SK-N-MC (cell line): ENCODE measurements around the gene CNR2.
"Not testable (repeated sequence)": the region's sequence is repeated elsewhere in the genome, so short reads cannot be mapped to it uniquely, and the experiment has no call there.

Experiments used
- DNase-seq: peaks from one replicate; pipeline ENCODE4 v3.0.0-alpha.2; 2011; ENCODE audit warnings: low read depth, low spot score
- H3K27ac ChIP-seq: fragments of 200-600 bp; sonication (generic); 2 replicates; pipeline ENCODE4 v1.5.1; 2016; ENCODE audit warnings: mixed run types
- H3K36me3 ChIP-seq: fragments of 200-600 bp; sonication (generic); 2 replicates; pipeline ENCODE4 v1.6.1; 2017; ENCODE audit warnings: antibody characterized with exemption, low read length, mixed read lengths; ENCODE audit not compliant: insufficient read depth
- H3K4me3 ChIP-seq: fragments of 200-600 bp; sonication (generic); 2 replicates; pipeline ENCODE4 v1.5.1; 2016
- H3K9ac ChIP-seq: fragments of 200-600 bp; sonication (generic); 2 replicates; pipeline ENCODE4 v1.8.0; 2017; ENCODE audit warnings: mixed run types, mixed read lengths; ENCODE audit not compliant: insufficient read length
- H3K9me3 ChIP-seq: fragments of 200-600 bp; sonication (generic); 2 replicates; pipeline ENCODE4 v1.6.1; 2017; ENCODE audit warnings: low read depth, mild to moderate bottlenecking, antibody characterized with exemption, low read length, moderate library complexity, mixed read lengths
- EZH2 ChIP-seq: fragments of 200-600 bp; sonication (generic); IDR thresholded peaks from one replicate; pipeline ENCODE4 v1.6.1; 2017; ENCODE audit warnings: antibody characterized with exemption
- FOXP2 ChIP-seq: optimal IDR thresholded peaks from 2 replicates; pipeline ENCODE3; 2011; ENCODE audit warnings: mild to moderate bottlenecking, moderate library complexity; ENCODE audit not compliant: insufficient read depth; ENCODE audit errors: extremely low read length, control extremely low read depth
- POLR2AphosphoS5 ChIP-seq: IDR thresholded peaks from 2 replicates; pipeline ENCODE4 v1.6.1; 2012; ENCODE audit warnings: mild to moderate bottlenecking, low read depth, low read length, borderline replicate concordance

CNR2 gene

DNA sequence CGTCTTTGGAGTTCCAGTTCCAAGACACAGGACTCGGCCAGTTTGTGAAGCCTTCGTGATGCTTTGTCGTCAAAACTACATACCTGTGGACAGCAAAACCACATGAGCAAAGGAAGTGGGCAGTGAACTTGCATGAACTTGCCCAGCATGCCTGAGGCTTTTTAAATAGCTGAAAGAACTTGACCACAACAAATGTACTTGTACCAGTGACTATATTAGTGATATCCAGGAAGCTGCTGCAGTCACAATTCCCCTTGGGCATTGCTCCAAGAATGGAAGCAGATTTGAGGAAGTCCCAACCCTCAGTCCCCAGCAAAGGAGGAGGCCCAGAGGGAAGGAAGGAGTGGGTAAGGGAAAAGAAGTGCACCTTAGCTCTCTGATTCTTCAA, 47.6 kb downstream of the CNR2 start:
- Histone ChIP-seq H3K27ac (no peak overlapping the region), H3K9ac (no peak overlapping the region), H3K4me3 (peak overlapping the region; percentile 87; the same call in 1 of the 2 replicates), H3K9me3 (no peaks in the 10 kb centered on the region), H3K36me3 (peaks cover 43% of the 10 kb centered on the region)
- DNase-seq, result no peak
- TF ChIP-seq POLR2AphosphoS5 (no peak), EZH2 (no peak), FOXP2 (no peak)

DNA sequence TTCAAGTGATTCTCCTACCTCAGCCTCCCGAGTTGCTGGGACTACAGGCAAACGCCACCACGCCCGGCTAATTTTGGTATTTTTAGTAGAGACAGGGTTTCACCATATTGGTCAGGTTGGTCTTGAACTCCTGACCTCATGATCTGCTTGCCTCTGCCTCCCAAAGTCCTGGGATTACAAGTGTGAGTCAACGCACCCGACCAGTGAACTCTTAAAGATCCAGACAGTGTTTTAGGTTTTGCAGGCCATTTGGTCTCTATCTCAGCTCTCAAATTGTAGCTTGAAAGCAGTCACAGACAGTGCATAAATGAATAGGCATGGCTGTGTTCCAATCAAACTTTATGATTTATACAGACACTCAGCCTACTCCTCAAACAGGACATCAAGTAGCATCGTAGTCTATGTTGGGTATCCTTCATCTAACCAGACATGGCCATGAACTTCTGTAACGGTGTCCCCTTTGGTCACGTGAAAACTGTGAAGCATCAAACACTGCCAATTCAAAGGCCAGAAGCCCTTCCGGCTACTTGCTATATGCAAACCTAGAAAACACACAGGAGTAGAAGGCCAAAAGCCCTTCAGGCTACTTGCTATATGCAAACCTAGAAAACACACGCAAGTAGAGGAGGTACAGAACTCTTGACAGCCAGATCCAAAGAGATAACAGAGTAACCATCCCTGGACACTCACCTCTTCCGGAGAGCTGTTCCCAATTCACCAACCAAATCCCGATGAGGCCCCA, 48.2 kb downstream of the CNR2 start:
- H3K27ac ChIP-seq, result no peak overlapping the region
- no peak overlapping the region for H3K4me3 ChIP-seq
- TF ChIP-seq FOXP2 (no peak), POLR2AphosphoS5 (no peak), EZH2 (no peak)
- no peaks in the 10 kb centered on the region for H3K9me3 ChIP-seq
- peaks cover 44% of the 10 kb centered on the region for H3K36me3 ChIP-seq
- no peak overlapping the region for H3K9ac ChIP-seq
- DNase-seq, result no peak

DNA sequence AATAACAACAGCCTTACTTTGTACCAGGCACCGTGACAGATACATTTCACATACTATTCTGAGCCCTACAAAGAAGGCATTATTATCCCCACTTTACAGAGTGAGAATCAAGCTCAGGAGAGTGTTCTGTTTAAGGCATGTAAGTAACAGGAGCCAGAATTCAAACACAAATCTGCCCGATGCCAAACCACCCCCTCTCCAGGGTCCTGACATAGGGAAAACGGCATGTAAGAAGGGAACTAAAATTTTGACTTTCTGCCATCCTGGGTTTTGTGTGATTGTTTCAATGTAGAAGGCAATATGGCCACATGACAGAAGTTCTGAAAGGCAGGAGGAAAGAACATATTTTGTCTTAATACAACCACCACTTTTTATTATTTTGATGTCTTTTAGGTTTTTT, 50.5 kb downstream of the CNR2 start:
- Histone ChIP-seq H3K9ac (no peak overlapping the region), H3K9me3 (no peaks in the 10 kb centered on the region), H3K36me3 (peaks cover 61% of the 10 kb centered on the region), H3K4me3 (no peak overlapping the region), H3K27ac (no peak overlapping the region)
- TF ChIP-seq POLR2AphosphoS5 (no peak), EZH2 (no peak), FOXP2 (no peak)
- no peak for DNase-seq

DNA sequence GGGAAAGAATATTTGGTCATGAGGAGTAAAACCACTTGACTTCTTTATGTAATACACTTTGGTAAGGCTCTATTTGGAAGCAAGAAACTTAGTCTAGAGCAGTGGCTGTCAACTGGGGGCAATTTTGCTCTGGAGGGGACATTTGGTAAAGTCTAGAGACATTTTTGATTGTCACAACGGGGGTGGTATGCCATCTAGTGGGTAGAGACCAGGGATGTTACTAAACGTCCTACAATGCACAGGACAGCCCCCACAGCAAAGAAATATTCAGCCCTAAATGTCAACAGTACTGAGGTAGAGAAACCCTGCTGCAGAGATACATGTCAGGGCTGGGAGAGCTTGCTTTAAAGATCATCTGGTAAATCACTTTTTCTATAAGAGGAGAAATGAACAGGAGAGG, 58.6 kb downstream of the CNR2 start:
- Histone ChIP-seq H3K36me3 (peaks cover 30% of the 10 kb centered on the region), H3K9me3 (no peaks in the 10 kb centered on the region), H3K4me3 (no peak overlapping the region), H3K9ac (no peak overlapping the region), H3K27ac (no peak overlapping the region)
- TF ChIP-seq EZH2 (no peak), POLR2AphosphoS5 (no peak), FOXP2 (no peak)
- no peak for DNase-seq

DNA sequence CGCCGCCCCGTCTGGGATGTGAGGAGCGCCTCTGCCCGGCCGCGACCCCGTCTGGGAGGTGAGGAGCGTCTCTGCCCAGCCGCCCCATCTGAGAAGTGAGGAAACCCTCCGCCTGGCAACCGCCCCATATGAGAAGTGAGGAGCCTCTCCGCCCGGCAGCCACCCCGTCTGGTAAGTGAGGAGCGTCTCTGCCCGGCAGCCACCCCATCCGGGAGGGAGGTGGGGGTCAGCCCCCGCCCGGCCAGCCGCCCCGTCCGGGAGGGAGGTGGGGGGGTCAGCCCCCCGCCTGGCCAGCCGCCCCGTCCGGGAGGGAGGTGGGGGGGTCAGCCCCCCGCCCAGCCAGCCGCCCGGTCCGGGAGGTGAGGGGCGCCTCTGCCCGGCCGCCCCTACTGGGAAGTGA, 60.0 kb downstream of the CNR2 start:
- DNase-seq, H3K9ac ChIP-seq, H3K9me3 ChIP-seq, H3K27ac ChIP-seq, H3K4me3 ChIP-seq: not testable (repeated sequence)
- peaks cover 28% of the 10 kb centered on the region for H3K36me3 ChIP-seq

DNA sequence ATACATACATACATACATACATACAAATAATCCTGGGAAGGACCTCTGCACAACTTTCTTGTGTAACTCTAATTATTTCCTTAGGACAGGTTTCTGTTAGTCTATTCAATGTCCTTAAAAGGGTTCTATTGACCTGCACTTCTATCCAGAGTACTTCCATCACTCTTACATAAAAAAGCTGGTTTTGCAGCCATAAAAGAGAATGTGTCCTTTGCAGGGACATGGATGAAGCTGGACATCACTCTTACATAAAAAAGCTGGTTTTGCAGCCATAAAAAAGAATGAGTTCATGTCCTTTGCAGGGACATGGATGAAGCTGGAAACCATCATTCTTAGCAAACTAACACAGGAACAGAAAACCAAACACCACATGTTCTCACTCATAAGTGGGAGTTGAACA, 61.8 kb downstream of the CNR2 start:
- H3K4me3 ChIP-seq, DNase-seq, H3K9me3 ChIP-seq, H3K9ac ChIP-seq, H3K27ac ChIP-seq: not testable (repeated sequence)
- peaks cover 41% of the 10 kb centered on the region for H3K36me3 ChIP-seq

DNA sequence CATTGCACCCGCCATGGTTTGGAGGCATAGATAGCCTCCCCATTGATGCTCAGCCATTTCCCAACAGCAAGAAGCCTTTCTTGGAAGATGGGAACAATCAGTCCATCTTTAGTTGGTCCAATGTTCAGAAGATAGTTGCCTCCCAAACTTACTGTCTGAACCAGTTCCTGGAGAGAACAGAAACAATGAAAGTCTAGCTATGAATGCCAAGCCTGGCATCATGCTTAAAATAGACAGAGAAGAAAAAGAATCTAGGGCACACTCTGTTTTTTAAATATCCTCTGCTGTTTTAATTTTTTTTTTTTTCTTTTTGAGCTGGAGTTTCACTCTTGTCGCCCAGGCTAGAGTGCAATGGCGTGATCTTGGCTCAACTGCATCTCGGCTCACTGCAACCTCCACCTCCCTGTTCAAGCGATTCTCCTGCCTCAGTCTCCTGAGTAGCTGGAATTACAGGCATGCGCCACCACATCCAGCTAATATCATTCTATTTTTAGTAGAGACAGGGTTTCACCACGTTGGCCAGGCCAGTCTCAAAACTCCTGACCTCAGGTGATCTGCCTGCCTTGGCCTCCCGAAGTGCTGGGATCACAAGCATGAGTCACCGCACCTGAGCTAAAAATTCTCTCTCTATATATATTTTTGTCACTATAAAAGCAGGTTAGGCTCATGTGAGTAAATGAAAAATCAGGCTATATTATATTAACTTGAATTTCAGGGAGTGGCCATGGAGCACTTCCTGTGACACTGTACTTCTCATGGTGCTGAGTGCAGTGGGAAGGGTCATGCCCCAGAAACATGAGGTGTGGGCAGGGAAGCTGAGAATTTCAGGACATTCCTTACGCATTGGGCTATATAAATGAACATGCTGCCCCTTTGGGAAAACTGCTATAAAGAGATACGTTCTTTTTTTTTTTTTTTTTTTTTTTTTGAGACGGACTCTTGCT, 64.2 kb downstream of the CNR2 start:
- Histone ChIP-seq H3K9ac (no peak overlapping the region), H3K27ac (no peak overlapping the region), H3K4me3 (no peak overlapping the region), H3K36me3 (peaks cover 38% of the 10 kb centered on the region), H3K9me3 (no peaks in the 10 kb centered on the region; the same call in 1 of the 2 replicates)
- TF ChIP-seq POLR2AphosphoS5 (no peak), EZH2 (no peak), FOXP2 (no peak)
- DNase-seq, result no peak

DNA sequence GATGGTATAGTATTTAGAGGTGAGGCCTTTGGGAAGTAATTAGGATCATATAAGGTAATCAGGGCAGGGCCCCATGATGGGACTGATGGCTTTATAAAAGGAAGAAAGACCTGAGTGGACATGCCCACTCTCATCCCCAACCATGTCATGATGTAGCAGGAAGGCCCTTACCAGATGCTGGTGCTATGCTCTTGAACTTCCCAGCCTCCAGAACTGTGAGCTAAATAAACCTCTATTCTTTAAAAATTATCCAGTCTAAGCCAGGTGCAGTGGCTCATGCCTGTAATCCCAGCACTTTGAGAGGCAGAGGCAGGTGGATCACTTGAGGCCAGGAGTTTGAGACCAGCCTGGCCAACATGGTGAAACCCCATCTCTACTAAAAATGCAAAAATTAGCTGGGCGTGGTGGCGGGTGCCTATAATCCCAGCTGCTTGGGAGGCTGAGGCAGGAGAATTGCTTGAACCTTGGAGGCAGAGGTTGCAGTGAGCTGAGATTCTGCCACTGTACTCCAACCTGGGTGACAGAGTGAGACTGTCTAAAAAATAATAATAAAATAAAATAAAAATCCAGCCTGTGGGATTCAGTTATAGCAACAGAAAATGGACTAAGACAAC, 65.6 kb downstream of the CNR2 start:
- H3K9me3 ChIP-seq, H3K4me3 ChIP-seq, H3K27ac ChIP-seq, DNase-seq, H3K9ac ChIP-seq: not testable (repeated sequence)
- peaks cover 38% of the 10 kb centered on the region for H3K36me3 ChIP-seq

DNA sequence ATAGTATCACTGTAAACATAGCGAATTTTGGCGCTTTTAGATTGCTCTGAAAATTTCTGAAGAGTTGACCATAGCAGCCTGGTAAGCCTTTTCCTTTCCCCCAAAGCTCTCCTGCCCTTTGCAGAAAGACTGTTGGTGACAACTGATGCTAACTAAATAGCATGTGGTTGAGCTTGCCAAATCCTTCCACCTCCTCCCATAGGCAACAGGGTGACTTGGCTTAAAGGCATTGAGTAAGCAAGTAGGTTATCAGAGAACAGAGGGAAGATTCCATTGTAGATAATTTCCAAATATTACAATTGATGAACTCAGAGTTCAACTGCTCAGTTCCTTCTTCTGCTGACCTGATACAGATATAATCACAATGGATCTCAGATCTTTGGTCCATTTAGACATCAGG, 68.0 kb downstream of the CNR2 start:
- Histone ChIP-seq H3K4me3 (no peak overlapping the region), H3K9me3 (no peaks in the 10 kb centered on the region; the same call in 1 of the 2 replicates), H3K36me3 (peaks cover 38% of the 10 kb centered on the region), H3K27ac (no peak overlapping the region), H3K9ac (no peak overlapping the region)
- TF ChIP-seq POLR2AphosphoS5 (no peak), FOXP2 (no peak), EZH2 (no peak)
- DNase-seq, result no peak
